Endometrial microvascular endothelial cells (primary cell): Measurements from ENCODE around the gene GARIN3. TPM values are rescaled to one million over a fixed set of nuclear protein-coding genes. Genes with fewer than 3 reads are reported as not detected.
"Not testable (repeated sequence)": the region's sequence is repeated elsewhere in the genome, so short reads cannot be mapped to it uniquely, and the experiment has no call there.

ENCODE experiments used
- in situ Hi-C: cut with HindIII; loops from 2 replicates; pipeline ENCODE4 v1.10.0; 2017; ENCODE audit warnings: low sequenced_read_pairs, low pct_unique_long_range_greater_than_20kb; ENCODE audit errors: inconsistent ontology term
- total RNA-seq: library from RNA; depleted of rRNA; stranded (reverse); fragments of >200 nt; gene quantifications from one replicate; pipeline ENCODE4 v1.2.3, GENCODE V29; 2015; ENCODE audit errors: inconsistent ontology term

GARIN3 gene
- not detected for total RNA-seq

GRCh38 chr5:157166214-157167213 lies at the start of gene GARIN3:
TSS of gene GARIN3 (minus strand) at chr5:157166264. CDS start at chr5:157166168, 96 bp downstream.
- in situ Hi-C loops = no loop called here

GRCh38 chr5:157215514-157216167 lies 49.6 kb upstream of the GARIN3 start:
- in situ Hi-C loops = no loop called here

GRCh38 chr5:157214861-157215513 lies 48.9 kb upstream of the GARIN3 start:
- in situ Hi-C loops = no loop called here

- in situ Hi-C loops = no loop called here
These were observed 48.4 kb upstream of the GARIN3 start for GRCh38 chr5:157214415-157214814.

GRCh38 chr5:157213527-157214243 lies 47.6 kb upstream of the GARIN3 start:
- in situ Hi-C loops = no loop called here

GRCh38 chr5:157212307-157212706 lies 46.2 kb upstream of the GARIN3 start:
- in situ Hi-C loops = no loop called here

GRCh38 chr5:157210652-157211051 lies 44.6 kb upstream of the GARIN3 start:
- in situ Hi-C loops = not testable (repeated sequence)

- in situ Hi-C loops = no loop called here
These were observed 39.6 kb upstream of the GARIN3 start for GRCh38 chr5:157205708-157206107.

GRCh38 chr5:157204765-157205164 lies 38.7 kb upstream of the GARIN3 start:
- in situ Hi-C loops = no loop called here

- in situ Hi-C loops = no loop called here
These were observed 37.4 kb upstream of the GARIN3 start for GRCh38 chr5:157203417-157203816.

- in situ Hi-C loops = no loop called here
These were observed 35.8 kb upstream of the GARIN3 start for GRCh38 chr5:157201857-157202256.

GRCh38 chr5:157198277-157198986 lies 32.4 kb upstream of the GARIN3 start:
- in situ Hi-C loops = no loop called here

- in situ Hi-C loops = no loop called here
These were observed 31.0 kb upstream of the GARIN3 start for GRCh38 chr5:157197086-157197485.

- in situ Hi-C loops = no loop called here
These were observed 30.0 kb upstream of the GARIN3 start for GRCh38 chr5:157196045-157196444.

- in situ Hi-C loops = no loop called here
These were observed 27.8 kb upstream of the GARIN3 start for GRCh38 chr5:157193699-157194424.

GRCh38 chr5:157189223-157189622 lies 23.2 kb upstream of the GARIN3 start:
- in situ Hi-C loops = no loop called here

- in situ Hi-C loops = no loop called here
These were observed 22.2 kb upstream of the GARIN3 start for GRCh38 chr5:157188270-157188669.
